Measurements from ENCODE around the gene GRIA2.

Gene GRIA2

DNA sequence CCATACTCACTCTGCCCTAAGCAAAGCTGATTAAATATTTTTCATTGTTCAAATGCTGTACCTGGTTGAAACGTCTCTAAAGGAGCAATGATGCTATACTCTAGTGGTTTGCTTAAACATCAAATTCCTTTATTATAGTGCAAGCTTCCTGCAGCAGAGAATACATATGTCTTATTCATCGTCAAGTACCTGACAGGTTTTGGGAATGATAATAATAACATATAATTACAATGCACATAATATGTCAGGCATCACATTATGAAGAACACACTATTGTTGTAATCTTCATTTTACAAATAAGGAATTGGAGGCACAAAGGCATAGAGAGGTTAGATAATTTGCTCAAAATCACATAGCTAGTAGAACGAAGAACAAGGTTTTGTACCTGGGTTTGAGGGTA is 151.6 kb downstream of the GRIA2 start:
- no peak overlapping the region for H3K4me3 ChIP-seq (ENCODE audit: low read depth in 1 of 2, low read length in 1 of 2)
- TF ChIP-seq, protein P1, sequence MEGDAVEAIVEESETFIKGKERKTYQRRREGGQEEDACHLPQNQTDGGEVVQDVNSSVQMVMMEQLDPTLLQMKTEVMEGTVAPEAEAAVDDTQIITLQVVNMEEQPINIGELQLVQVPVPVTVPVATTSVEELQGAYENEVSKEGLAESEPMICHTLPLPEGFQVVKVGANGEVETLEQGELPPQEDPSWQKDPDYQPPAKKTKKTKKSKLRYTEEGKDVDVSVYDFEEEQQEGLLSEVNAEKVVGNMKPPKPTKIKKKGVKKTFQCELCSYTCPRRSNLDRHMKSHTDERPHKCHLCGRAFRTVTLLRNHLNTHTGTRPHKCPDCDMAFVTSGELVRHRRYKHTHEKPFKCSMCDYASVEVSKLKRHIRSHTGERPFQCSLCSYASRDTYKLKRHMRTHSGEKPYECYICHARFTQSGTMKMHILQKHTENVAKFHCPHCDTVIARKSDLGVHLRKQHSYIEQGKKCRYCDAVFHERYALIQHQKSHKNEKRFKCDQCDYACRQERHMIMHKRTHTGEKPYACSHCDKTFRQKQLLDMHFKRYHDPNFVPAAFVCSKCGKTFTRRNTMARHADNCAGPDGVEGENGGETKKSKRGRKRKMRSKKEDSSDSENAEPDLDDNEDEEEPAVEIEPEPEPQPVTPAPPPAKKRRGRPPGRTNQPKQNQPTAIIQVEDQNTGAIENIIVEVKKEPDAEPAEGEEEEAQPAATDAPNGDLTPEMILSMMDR (IDR thresholded peaks at IDR 0.05), result no peak
- no peaks in the 10 kb centered on the region for H3K36me3 ChIP-seq
- H3K27ac ChIP-seq, result no peak overlapping the region
- no peaks in the 10 kb centered on the region for H3K9me3 ChIP-seq
- H3K27me3 ChIP-seq, result no peaks in the 10 kb centered on the region
- no peaks in the 10 kb centered on the region for H3K4me1 ChIP-seq (ENCODE audit: control insufficient read depth in 1 of 2, insufficient read depth in 1 of 2, low read depth in 1 of 2, low read length in 1 of 2)

DNA sequence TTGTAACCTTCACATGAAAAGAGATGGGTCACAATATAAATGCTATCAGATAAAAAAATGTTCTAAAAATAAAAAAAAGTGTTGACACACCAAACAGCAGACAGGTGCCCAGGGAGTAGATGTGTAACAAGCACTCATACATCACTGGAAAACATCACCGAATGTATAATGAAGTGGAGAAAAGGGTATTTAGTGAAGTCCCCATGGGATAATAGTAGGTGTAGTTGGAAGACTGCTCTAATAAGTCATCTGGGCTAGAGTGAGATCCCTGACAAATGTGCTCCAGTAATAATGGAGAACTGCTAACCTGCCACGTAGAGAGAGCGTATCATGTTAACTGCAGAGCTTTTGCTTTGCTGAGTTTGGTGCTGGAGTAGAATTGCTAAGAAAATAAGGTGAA is 152.0 kb downstream of the GRIA2 start:
- Histone ChIP-seq H3K9me3 (no peaks in the 10 kb centered on the region), H3K4me1 (ENCODE audit: control insufficient read depth in 1 of 2, insufficient read depth in 1 of 2, low read depth in 1 of 2, low read length in 1 of 2) (no peaks in the 10 kb centered on the region), H3K36me3 (no peaks in the 10 kb centered on the region), H3K27ac (no peak overlapping the region), H3K27me3 (no peaks in the 10 kb centered on the region), H3K4me3 (ENCODE audit: low read depth in 1 of 2, low read length in 1 of 2) (no peak overlapping the region)
- TF ChIP-seq, protein P1 (IDR thresholded peaks at IDR 0.05), result no peak

DNA sequence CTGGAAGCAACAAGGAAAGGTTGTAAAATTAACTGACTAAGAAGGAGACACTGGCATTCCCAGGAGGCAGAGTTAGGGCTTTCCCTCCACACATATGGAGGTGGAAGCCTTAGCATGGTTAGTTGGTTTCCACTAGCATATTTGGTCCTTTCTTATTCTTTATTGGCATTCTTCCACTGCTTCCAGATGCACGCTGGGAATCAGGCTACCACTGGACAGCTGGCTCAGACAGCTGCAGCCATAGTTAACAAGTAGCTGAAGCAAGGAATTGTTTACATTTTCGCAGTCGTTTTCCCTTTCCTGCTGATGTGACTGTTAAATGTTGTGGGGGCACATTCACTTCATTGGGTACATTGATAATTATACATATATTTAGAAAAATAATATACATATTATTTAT is 169.2 kb downstream of the GRIA2 start:
- no peak overlapping the region for H3K27ac ChIP-seq
- no peak overlapping the region for H3K4me3 ChIP-seq (ENCODE audit: low read depth in 1 of 2, low read length in 1 of 2)
- H3K36me3 ChIP-seq, result no peaks in the 10 kb centered on the region
- H3K4me1 ChIP-seq (ENCODE audit: control insufficient read depth in 1 of 2, insufficient read depth in 1 of 2, low read depth in 1 of 2, low read length in 1 of 2), result no peaks in the 10 kb centered on the region
- H3K9me3 ChIP-seq, result no peaks in the 10 kb centered on the region
- H3K27me3 ChIP-seq, result no peaks in the 10 kb centered on the region
- TF ChIP-seq, protein P1 (IDR thresholded peaks at IDR 0.05), result no peak

GRCh38 chr4:157405070-157405469 is 184.5 kb downstream of the GRIA2 start:
- H3K27me3 ChIP-seq, result no peaks in the 10 kb centered on the region
- TF ChIP-seq, protein P1 (IDR thresholded peaks at IDR 0.05), result no peak
- H3K4me1 ChIP-seq (ENCODE audit: control insufficient read depth in 1 of 2, insufficient read depth in 1 of 2, low read depth in 1 of 2, low read length in 1 of 2), result no peaks in the 10 kb centered on the region
- no peaks in the 10 kb centered on the region for H3K36me3 ChIP-seq
- no peaks in the 10 kb centered on the region for H3K9me3 ChIP-seq
- H3K27ac ChIP-seq, result no peak overlapping the region
- no peak overlapping the region for H3K4me3 ChIP-seq (ENCODE audit: low read depth in 1 of 2, low read length in 1 of 2)

Measured in neutrophil (primary cell).